Esophagus muscularis mucosa (tissue), 4 donors: Measurements from ENCODE around the gene C1QTNF5. TPM values are rescaled to one million over a fixed set of nuclear protein-coding genes. Genes with fewer than 3 reads are reported as not detected.
A peak's percentile ranks its signal among the peaks of the same experiment; 100 is the strongest.

Experiments
- DNase-seq: peaks from one replicate; pipeline ENCODE4 v3.0.0-alpha.2; 2017; ENCODE audit errors: extremely low spot score
- H3K27ac ChIP-seq, 4 donors: fragments of 200-600 bp; sonication (generic); replicated peaks in 1 of 4; 1 replicate in 3 of 4; 2 replicates in 1 of 4; pipeline ENCODE4 v1.5.1; 2016 to 2019; ENCODE audit warnings: mild to moderate bottlenecking in 1 of 4
- H3K27me3 ChIP-seq, 4 donors: fragments of 200-600 bp; sonication (generic); one replicate each; pipeline versions ENCODE4 v1.5.1 to v1.6.0; 2016 to 2019
- H3K36me3 ChIP-seq, 4 donors: fragments of 200-600 bp; sonication (generic); one replicate each; pipeline ENCODE4 v1.5.1; 2016 to 2019
- H3K4me1 ChIP-seq, 4 donors: fragments of 200-600 bp; sonication (generic); one replicate each; pipeline ENCODE4 v1.5.1; 2016 to 2019
- H3K4me3 ChIP-seq, 4 donors: fragments of 200-600 bp; sonication (generic); 1 replicate in 2 of 4; 2 replicates in 2 of 4; pipeline ENCODE4 v1.5.1; 2016 to 2019; ENCODE audit warnings: mild to moderate bottlenecking in 4 of 4, moderate library complexity in 1 of 4
- H3K9me3 ChIP-seq, 4 donors: fragments of 200-600 bp; sonication (generic); 1 replicate in 3 of 4; 2 replicates in 1 of 4; pipeline ENCODE4 v1.5.1; 2016 to 2019
- EP300 ChIP-seq: sonication (generic); formaldehyde crosslinking; IDR thresholded peaks from one replicate; pipeline ENCODE4 v1.6.1; 2017; ENCODE audit warnings: antibody characterized with exemption
- POLR2A ChIP-seq: fragments of 450-650 bp; IDR thresholded peaks from one replicate; pipeline ENCODE4 v1.6.1; 2017; ENCODE audit warnings: antibody characterized with exemption, moderate library complexity, mild to moderate bottlenecking, low read depth
- POLR2AphosphoS5 ChIP-seq, 2 donors: sonication (generic); formaldehyde crosslinking; IDR thresholded peaks; one replicate each; pipeline ENCODE4 v1.6.1; 2017; ENCODE audit warnings: antibody characterized with exemption in 2 of 2
- WGBS: methylation state at CpG from one replicate; pipeline ENCODE4 v1.1.5; 2018; 5-methylcytosine and 5-hydroxymethylcytosine counted together
- intact Hi-C: fragments of 100-400 bp; cut with DNase I; formaldehyde crosslinking; loops from one replicate; pipeline ENCODE4 v1.15.1; 2023
- total RNA-seq, 4 donors: library from RNA; depleted of rRNA; stranded (reverse); fragments of >200 nt; gene quantifications; one replicate each; pipeline versions ENCODE4 v1.1.0 to v1.2.1, GENCODE V29; 2016
- TF ChIP-seq, protein P1 (sequence below), 3 experiments: fragments of 200-600 bp in 2 of 3; fragments of 450-650 bp in 1 of 3; sonication (generic) in 2 of 3; IDR thresholded peaks; one replicate each; pipeline ENCODE4 v1.5.1; 2017 to 2019; ENCODE audit warnings: antibody characterized with exemption in 3 of 3, mild to moderate bottlenecking in 2 of 3, moderate library complexity in 1 of 3

C1QTNF5 gene
- total RNA-seq, 4 donors from 2014 or later, result 23.7 to 74.3 (median 51.6) TPM

DNA sequence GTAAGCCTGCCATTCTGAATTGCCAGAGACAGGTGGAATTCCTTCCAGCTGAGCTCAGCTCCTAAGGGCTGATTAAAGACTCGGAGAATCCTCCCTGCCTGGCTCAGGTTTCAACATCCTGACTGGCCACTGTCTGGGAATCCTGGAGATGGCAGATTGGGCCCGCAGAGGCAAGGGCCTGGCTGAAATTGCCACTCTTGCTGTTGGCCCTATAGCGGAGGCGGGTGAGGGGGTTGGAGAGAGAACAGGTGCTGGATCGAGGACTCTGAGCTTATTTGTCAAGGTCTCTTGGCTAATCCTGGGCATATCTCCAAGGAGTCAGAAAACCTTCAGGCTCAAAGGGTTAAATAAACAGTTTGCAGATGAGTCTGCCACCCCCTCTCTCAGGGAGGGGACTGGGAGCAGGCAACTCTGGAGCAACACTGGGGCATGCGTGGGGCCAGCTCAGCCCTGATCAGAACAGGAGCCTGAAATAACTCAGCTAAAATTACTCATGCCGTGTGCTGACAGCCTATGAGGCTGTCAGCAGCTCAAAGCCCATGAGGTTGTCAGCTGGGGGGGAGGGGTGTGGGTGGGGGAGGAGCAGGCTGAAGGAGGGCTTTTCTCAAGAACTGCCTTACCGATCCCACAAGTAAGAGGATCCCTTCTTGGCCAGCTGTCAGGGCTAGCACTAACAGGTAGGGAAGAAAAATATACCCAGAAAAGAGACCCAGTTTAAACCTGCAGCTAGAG lies 20.5 kb upstream of the C1QTNF5 start:
- intact Hi-C loops, result no loop called here
- no peak for DNase-seq
- TF ChIP-seq POLR2AphosphoS5 (IDR thresholded peaks at IDR 0.05) (peak; percentile 65), POLR2A (no peak)
- TF ChIP-seq, protein P1, sequence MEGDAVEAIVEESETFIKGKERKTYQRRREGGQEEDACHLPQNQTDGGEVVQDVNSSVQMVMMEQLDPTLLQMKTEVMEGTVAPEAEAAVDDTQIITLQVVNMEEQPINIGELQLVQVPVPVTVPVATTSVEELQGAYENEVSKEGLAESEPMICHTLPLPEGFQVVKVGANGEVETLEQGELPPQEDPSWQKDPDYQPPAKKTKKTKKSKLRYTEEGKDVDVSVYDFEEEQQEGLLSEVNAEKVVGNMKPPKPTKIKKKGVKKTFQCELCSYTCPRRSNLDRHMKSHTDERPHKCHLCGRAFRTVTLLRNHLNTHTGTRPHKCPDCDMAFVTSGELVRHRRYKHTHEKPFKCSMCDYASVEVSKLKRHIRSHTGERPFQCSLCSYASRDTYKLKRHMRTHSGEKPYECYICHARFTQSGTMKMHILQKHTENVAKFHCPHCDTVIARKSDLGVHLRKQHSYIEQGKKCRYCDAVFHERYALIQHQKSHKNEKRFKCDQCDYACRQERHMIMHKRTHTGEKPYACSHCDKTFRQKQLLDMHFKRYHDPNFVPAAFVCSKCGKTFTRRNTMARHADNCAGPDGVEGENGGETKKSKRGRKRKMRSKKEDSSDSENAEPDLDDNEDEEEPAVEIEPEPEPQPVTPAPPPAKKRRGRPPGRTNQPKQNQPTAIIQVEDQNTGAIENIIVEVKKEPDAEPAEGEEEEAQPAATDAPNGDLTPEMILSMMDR (IDR thresholded peaks at IDR 0.05), result peak in 1 of 3 experiments; percentile 7
- WGBS, result 27% methylated on average over 8 of the region's 8 CpGs
- Histone ChIP-seq H3K9me3 (no peaks in the 10 kb centered on the region), H3K27ac (peak overlapping the region; percentile 91 to 95 (median 94)), H3K4me3 (peak overlapping the region in 2 of 4 donors; percentile 3 to 20), H3K27me3 (no peaks in the 10 kb centered on the region), H3K36me3 (peaks cover 11 to 31% (median 24%) of the 10 kb centered on the region in 4 donors), H3K4me1 (peaks cover 53 to 76% (median 71%) of the 10 kb centered on the region in 4 donors)

DNA sequence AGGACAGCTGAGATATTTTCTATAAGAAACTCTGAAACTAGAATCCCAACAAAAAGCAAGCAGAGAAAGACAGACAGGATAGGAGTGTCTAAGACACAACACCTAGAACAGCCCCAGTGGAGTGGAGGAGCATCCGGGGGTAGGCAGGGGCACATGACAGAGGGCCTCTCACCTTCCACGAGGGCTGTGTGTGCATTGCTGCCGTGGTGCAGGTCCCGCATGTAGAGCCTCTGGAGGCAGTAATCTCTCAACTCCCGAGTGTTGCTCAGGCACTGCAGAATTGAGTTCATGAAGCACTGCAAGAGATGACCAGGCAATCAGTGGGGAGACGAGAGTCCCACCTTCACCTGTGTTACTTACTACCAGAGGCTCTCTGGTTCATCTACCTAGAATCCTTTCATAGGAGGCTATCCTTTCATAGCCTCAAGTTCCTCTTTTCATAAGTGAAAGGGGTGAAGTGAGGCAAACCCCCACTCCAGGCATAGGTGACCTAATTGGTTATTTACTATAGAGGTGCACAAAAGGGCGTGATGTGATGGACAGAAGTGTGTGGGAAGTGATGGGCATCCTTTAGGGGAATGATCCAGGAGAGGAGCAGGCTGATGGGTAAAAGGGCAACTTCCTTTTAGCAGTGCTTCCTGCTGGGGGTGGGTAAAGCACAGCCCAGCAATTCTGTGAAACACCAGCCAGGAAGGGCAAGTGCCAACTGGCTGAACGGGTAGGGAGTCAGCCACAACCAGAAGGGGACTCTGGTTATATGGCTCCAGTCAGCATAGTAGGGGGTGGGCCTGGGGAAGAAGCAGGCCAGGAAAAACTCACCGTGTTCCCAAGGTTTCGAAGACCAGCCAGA lies 18.9 kb upstream of the C1QTNF5 start:
- Histone ChIP-seq H3K4me1 (peaks cover 47 to 69% (median 60%) of the 10 kb centered on the region in 4 donors), H3K36me3 (peaks cover 11 to 31% (median 24%) of the 10 kb centered on the region in 4 donors), H3K4me3 (no peak overlapping the region), H3K27me3 (no peaks in the 10 kb centered on the region), H3K9me3 (no peaks in the 10 kb centered on the region), H3K27ac (peak overlapping the region; percentile 91 to 95 (median 94))
- intact Hi-C loops, result loop anchor here (5.0 kb wide), 1 partner anchor 113 kb away; no protein-coding TSS in a partner anchor
- TF ChIP-seq POLR2A (no peak), POLR2AphosphoS5 (IDR thresholded peaks at IDR 0.05) (no peak), EP300 (no peak)
- TF ChIP-seq, protein P1 (IDR thresholded peaks at IDR 0.05), result no peak
- DNase-seq, result no peak
- 91% methylated on average over 9 of the region's 10 CpGs for WGBS

DNA sequence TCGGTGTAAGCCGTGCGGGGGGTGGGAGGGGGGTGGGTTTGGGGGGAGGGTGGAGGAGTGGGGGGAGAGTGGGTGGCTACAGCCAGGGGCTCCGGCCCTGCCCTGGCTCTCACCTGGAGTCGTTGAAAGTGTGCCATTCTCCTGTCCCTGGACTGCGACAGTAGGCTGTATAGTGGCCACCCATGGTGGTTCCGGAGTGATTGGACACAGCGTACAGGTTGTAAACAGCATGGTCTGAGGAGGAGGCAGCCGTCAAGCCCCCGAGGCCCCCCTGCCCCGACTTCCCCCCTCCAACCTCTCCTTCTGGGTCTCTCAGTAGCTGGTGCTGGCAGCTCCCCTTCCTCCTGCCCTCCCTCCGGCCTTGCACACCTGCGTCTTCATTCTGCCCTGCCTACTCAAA lies 16.4 kb upstream of the C1QTNF5 start:
- Histone ChIP-seq H3K36me3 (peaks cover 11 to 31% (median 24%) of the 10 kb centered on the region in 4 donors), H3K9me3 (no peaks in the 10 kb centered on the region), H3K4me3 (peak overlapping the region; percentile 48 to 68 (median 62)), H3K4me1 (peaks cover 45 to 59% (median 47%) of the 10 kb centered on the region in 4 donors), H3K27me3 (no peaks in the 10 kb centered on the region), H3K27ac (peak overlapping the region; percentile 84 to 86 (median 86))
- TF ChIP-seq POLR2AphosphoS5 (IDR thresholded peaks at IDR 0.05) (no peak), EP300 (no peak), POLR2A (no peak)
- TF ChIP-seq, protein P1 (IDR thresholded peaks at IDR 0.05), result no peak
- 52% methylated on average over 9 of the region's 13 CpGs for WGBS
- intact Hi-C loops, result loop anchor here (5.0 kb wide), 1 partner anchor 115 kb away; no protein-coding TSS in a partner anchor
- no peak for DNase-seq

DNA sequence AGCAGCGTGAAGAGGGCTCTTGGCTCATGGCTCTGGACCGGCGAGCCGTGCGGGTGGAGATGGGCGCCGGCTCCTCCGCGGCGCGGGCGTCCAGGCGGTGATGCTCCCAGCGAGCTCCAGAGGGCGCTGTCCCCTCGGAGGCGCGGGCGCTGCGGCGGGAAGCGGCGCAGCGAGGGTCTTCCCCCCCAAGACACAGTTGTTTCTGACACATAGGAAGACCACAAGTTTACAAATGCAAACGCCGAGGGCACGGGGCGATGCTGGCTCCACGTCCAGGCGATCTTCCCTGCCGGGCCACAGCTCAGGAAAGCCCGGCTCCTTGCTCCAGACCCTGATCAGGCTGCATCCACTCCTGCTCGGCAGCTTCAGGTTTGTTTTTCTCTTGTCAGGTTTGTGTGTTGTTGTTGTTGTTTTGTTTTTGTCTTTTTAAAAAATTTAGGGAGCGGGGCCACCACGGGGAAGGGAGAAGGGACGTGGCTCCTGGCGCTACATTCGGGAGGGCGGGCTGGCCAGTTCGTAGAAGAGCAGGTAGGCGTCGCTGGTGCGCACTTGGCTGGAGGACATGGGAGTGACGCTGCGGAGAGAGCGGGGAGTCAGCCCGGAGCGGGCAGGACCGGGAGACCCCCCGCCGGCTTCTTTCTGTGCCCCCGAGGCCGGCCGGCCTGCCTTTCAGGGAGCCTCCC lies 15.8 kb upstream of the C1QTNF5 start:
- WGBS, result 2% methylated on average over 28 of the region's 54 CpGs
- TF ChIP-seq POLR2A (no peak), POLR2AphosphoS5 (IDR thresholded peaks at IDR 0.05) (peak; percentile 39 to 47), EP300 (no peak)
- TF ChIP-seq, protein P1 (IDR thresholded peaks at IDR 0.05), result peak; percentile 69 to 96 (median 93)
- H3K36me3 ChIP-seq, result peaks cover 11 to 31% (median 24%) of the 10 kb centered on the region in 4 donors
- H3K27me3 ChIP-seq, result no peaks in the 10 kb centered on the region
- peak overlapping the region; percentile 48 to 68 (median 62) for H3K4me3 ChIP-seq
- DNase-seq, result no peak
- peaks cover 39 to 58% (median 47%) of the 10 kb centered on the region in 4 donors for H3K4me1 ChIP-seq
- no peaks in the 10 kb centered on the region for H3K9me3 ChIP-seq
- intact Hi-C loops, result loop anchor here (1.0 to 5.0 kb wide), 2 partner anchors 18 to 116 kb away; no protein-coding TSS in a partner anchor
- H3K27ac ChIP-seq, result peak overlapping the region; percentile 84 to 86 (median 86)
